GM23248 (cell line): ENCODE data around the gene ABCA8.

Experiments
- EZH2 ChIP-seq: fragments of 200-600 bp; sonication (generic); IDR thresholded peaks from 2 replicates; pipeline ENCODE4 v1.6.1; 2018; ENCODE audit warnings: antibody characterized with exemption, mild to moderate bottlenecking; ENCODE audit not compliant: insufficient read depth, poor library complexity, severe bottlenecking
- EZH2phosphoT487 ChIP-seq: fragments of 200-600 bp; sonication (generic); IDR thresholded peaks from 2 replicates; pipeline ENCODE4 v1.6.1; 2018; ENCODE audit warnings: antibody characterized with exemption, moderate library complexity, mild to moderate bottlenecking, low read depth; ENCODE audit not compliant: insufficient read depth

DNA sequence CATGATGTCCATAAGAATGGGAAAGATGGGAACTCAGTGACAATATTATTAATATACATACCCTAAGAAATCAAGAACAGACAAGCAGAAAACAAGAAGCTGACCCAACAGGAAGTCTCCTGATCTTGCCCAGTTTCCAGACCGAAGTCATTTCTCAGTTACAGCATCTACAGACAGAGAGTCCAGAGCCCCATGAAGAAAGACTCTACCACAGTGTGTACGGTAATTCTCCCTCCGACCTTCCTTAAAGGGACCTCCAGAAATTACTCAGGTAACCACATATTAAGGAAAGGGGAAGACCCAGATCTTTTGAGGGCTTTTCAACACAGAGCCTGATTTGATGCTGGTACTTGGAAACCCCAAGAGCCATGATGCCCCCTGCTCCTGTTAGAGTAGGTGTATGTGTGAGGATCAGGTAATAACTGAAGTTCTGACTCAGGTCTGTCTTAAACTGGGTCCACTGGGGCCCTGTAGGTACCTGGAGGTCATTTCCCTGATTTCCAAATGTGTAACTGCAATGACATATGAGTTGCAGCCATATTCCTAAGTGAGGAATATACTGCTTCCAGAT is 132.4 kb downstream of the ABCA8 start:
- TF ChIP-seq EZH2 = no peak
- no peak for TF ChIP-seq EZH2phosphoT487
